ENCODE data around the gene POU2F2.
A peak's percentile ranks its signal among the peaks of the same experiment; 100 is the strongest.

The POU2F2 gene

GRCh38 chr19:42078538-42079275 is 53.5 kb downstream of the POU2F2 start:
- DNase-seq, result no peak

GRCh38 chr19:42078058-42078457 is 54.2 kb downstream of the POU2F2 start:
- no peak for DNase-seq

- DNase-seq, result no peak
These were observed 55.8 kb downstream of the POU2F2 start for GRCh38 chr19:42076380-42076944.

GRCh38 chr19:42075616-42076379 is 56.4 kb downstream of the POU2F2 start, which contains the start of gene ZNF574:
Gene ZNF574, plus strand, starts transcription at chr19:42076166. Its CDS starts 2,441 bp downstream, at chr19:42078607.
- DNase-seq, result peak; percentile 100

- DNase-seq, result no peak
These were observed 57.0 kb downstream of the POU2F2 start for GRCh38 chr19:42075364-42075615.

GRCh38 chr19:42074513-42075363 is 57.5 kb downstream of the POU2F2 start:
- no peak for DNase-seq

DNA sequence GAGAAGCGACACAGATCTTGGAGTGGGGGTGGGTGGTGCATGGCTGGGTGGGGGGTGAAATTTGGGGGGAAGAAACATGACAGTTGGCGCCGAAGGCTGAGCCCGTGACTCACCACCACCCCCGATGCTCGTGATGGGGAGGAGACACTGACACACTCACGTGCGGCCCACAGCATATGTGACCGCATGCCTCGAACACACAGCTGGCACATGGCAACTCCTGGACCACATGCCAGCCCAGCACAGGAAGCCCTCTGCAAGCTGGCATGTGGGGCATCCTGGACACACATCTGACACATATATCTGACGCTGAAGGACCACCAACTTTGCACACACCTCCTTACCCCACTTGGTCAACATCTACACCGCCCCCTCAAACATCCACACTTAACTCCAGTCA is 61.0 kb downstream of the POU2F2 start:
- no peak for DNase-seq

DNA sequence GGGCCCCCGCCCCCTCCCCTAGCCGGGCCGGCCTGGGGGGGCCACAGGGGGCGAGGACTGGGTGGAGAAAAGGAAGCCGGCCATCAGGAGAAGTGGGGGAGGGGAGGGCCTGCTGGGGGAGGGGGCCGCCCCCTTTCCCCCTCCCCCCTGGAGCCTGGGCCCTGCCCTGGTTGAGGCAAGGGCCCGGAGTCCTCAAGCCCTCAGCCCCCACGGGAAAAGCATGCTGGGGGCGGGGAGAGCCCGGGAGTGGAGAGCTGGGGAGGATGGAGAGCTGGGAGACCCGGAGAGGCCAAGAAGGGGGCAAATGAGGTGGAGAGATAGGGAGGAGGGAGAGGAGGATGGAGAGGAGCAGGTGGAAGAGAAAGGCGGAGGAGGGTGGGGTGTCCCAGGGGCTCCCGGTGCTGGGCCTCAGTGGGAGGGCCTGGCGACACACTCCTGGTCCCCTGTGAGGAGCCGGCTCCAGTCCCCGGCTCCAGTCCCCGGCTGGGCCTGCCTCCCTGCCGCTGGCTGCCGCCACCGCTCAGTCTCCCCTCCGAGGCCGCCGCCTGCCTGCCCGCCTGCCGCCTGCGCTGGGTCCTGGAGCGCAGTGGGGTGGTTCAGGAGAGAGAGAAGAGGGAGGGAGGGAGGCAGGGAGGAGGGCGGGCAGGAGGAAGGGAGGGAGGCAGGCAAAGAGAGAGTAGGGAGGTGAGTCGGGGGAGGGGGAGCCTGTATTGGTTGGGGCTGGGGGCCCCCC is 62.5 kb downstream of the POU2F2 start, which contains the start of gene GRIK5:
GRIK5 (minus strand) TSS at position 588 of the 733 bp plus-strand sequence. CDS start 4,436 bp downstream, outside the sequence.
- no peak for DNase-seq

DNA sequence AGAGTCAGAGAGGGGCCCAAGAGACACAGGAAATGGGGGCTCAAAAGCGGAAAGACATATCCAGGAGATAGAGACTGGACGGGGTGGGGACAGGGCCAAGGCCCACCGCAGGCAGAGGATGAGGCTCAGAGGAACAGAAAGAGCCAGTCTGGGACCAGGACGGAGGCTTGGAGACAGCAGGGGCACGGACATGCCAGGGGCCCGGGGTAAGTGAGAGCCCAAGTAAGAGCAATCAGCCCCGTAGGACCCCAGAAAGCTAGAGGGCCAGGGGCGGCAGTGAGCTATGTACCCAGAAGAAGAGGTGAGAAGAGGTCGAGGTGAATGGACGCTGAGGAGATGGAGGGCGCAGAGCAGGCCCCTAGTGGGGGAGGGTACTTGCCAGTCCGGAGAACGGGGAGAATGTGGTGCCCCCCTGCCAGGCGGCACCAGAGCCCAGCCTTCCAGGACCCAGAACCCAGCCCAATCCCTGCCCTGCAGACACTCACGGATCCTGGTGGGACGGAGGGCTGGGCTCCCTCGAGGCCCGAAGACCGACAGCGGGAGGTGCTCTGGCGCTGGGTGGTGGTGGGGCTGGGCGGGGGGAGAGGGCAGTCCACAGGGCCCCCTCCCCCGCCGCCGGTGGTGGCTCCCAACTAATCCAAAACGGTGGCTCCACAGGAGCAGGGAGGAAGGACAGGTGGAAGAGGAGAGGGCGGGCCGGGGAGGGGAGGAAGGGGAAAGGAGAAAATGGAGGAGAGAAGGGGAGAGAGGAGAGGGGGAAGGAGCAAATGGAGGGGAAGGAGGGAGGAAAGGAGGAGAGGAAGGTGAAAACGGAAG is 63.3 kb downstream of the POU2F2 start:
- DNase-seq, result no peak

DNA sequence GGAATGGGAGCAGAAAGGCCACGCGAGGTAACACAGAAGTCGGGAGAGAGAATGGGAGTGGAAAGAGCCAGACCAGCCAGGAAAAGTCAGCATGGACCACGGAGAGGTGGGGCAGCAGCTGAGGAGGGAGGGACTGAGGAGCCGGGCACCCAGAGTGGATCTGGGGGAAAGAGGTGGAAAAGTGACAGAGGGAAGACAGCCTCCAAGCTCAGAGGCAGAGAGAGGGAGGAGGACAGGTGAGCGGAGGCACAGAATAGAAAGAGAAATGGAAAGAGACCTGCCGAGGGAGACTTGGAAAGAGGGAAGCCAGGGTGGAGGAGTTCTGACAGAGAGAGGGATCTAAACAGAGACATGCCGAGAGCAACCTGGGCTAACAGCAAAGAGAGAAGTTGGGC is 63.9 kb downstream of the POU2F2 start:
- no peak for DNase-seq

- no peak for DNase-seq
These were observed 64.8 kb downstream of the POU2F2 start for GRCh38 chr19:42067315-42067888.

DNA sequence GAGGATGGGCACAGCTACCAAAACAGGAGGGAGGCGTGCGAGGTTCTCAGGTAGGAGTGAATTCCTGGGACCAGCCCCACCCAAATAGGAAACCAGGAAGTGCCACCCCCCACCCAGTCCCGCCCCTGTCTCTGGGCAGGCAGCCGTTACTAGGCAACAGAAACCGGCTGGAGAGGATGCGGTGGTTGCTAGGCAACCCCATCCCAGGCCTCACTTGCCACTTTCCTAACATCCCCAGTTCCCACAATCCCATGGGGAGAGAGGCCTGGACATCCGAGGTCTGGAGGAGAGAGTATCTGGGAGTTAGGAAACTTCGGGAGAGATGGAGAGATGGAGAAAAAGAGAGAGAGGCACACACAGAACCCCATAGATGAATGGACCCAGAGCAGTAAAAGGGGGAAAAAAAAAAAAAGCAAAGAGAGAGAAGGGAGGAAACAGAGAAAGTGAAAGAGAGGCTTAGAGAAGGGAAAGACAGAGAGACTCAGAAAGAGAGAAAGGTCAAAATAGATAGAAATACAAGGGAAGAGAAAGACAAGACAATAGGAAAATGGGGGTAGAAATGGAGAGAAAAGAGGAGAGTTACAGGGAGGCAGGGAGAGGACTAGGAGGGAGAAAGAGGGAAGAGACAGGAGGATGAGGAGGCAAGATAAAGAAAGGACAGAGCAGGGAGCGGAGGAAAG is 66.0 kb downstream of the POU2F2 start:
- peak; percentile 51 to 69 for DNase-seq

DNA sequence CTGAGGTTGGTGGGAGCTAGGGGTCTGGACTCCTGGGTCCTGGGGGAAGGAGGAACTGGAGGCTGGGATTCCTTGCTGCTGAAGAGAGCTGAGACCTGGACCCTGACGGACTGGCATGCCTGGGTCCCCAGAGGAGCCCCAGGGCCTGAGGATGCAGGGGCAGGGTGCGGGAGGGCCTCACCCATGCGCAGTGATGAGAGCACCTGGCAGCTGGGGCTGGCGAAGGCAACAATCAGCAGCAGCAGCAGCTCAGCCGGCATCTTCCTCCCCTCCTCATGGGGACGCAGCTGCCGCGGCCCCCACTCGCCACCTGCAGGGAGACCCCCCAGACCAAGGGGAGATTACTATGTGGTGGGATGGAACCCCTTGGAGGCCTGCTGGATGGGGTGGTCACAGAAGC is 66.7 kb downstream of the POU2F2 start:
- no peak for DNase-seq

DNA sequence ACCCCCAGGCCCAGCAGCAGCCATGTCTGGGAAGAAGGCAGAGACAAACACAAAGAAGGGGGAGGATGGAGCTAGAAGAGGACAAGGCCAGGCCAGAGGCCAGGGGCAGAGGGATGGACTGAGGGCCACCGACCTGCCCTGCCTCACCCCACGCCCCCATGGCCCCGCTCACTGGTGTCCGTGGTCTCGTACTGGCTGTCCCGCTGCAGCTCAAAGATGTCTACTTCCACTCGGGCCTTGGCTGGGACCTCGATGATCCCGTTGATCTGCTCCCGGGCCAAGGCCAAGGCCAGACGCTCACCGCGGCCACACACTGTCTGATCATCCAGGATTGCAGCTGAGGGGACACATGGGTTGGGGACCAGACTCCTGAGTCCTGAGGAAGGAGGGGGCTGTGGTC is 67.2 kb downstream of the POU2F2 start:
- no peak for DNase-seq

- DNase-seq, result no peak
These were observed 67.8 kb downstream of the POU2F2 start for GRCh38 chr19:42064432-42064831.

GRCh38 chr19:42062381-42062780 is 69.9 kb downstream of the POU2F2 start:
- DNase-seq, result no peak

- no peak for DNase-seq
These were observed 72.1 kb downstream of the POU2F2 start for GRCh38 chr19:42060117-42060516.

DNA sequence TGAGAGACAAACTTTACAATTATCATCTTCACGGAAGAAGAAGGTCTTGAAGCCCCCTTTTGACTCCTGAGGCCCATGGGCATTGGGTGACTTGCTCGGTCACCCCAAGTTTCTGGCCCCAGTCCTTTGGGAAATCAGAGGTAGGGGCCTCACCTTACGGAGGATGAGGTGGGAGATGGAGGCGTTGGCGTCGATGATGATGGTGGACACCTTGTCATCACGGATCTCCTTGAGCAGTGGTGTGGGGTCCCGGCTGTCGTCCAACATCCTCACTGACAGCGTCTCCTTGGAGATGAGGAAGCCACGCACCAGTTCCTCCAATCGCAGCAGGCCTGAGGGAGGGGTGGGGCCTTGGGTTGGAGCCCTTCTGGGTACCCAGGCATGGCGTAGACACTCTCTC is 73.0 kb downstream of the POU2F2 start:
- no peak for DNase-seq

- no peak for DNase-seq
These were observed 74.4 kb downstream of the POU2F2 start for GRCh38 chr19:42057846-42058245.

GRCh38 chr19:42054205-42054604 is 78.0 kb downstream of the POU2F2 start:
- DNase-seq, result no peak

Data from NCI-H1930 (cell line).